Endothelial cell of umbilical vein (primary cell): Measurements from ENCODE around the gene PRKAR1B. TPM values are rescaled to one million over a fixed set of nuclear protein-coding genes. Genes with fewer than 3 reads are reported as not detected.

Source experiments
- BruUV-seq: library from RNA; stranded (reverse); fragments of 400-500 nt; replicated peaks from 2 replicates; lab custom pipeline; 2021; lab: Mats Ljungman, UMichigan
- CTCF ChIA-PET: fragments of 300-600, 350-600 bp; sonication (Branson Sonifier 250); formaldehyde crosslinking; loops from one replicate; lab custom pipeline; 2021; ENCODE audit warnings: antibody characterized with exemption, inconsistent platforms; lab: Charles Lee
- POLR2A ChIA-PET: fragments of 300-600, 350-600 bp; sonication (Branson Sonifier 250); formaldehyde crosslinking; loops from one replicate; lab custom pipeline; 2021; ENCODE audit warnings: antibody characterized with exemption, inconsistent platforms; lab: Charles Lee
- DNase-seq: peaks from one replicate; pipeline ENCODE4 v3.0.0-alpha.2; 2011; ENCODE audit warnings: low read depth, low spot score
- FAIRE-seq: peaks from 2 replicates; lab custom pipeline; 2011; peaks lifted over from hg19 to GRCh38; lab: Jason Lieb, UNC
- H2AFZ ChIP-seq: 2 replicates; pipeline ENCODE4 v1.6.0; 2012; ENCODE audit warnings: low read depth, low read length, control low read depth, inconsistent platforms
- H3K27ac ChIP-seq: 2 replicates; pipeline ENCODE4 v1.5.1; 2011; ENCODE audit warnings: low read depth, mild to moderate bottlenecking, control low read depth, low read length, moderate library complexity; ENCODE audit not compliant: insufficient read depth
- H3K27me3 ChIP-seq, 2 experiments: 2 replicates each; pipeline versions ENCODE4 v1.6.0 to v1.6.1; 2011; ENCODE audit warnings: low read length in 2 of 2, mixed read lengths in 1 of 2; ENCODE audit not compliant: control insufficient read depth in 2 of 2, insufficient read depth in 2 of 2
- H3K36me3 ChIP-seq, 2 experiments: 2 replicates in 1 of 2; 3 replicates in 1 of 2; pipeline ENCODE4 v1.5.1; 2011; ENCODE audit warnings: low read length in 2 of 2, mild to moderate bottlenecking in 1 of 2, moderate library complexity in 1 of 2; ENCODE audit not compliant: control insufficient read depth in 2 of 2, insufficient read depth in 2 of 2; ENCODE audit errors: extremely low read depth in 1 of 2
- H3K4me1 ChIP-seq: 3 replicates; pipeline ENCODE4 v1.5.1; 2011; ENCODE audit warnings: mild to moderate bottlenecking, low read length; ENCODE audit not compliant: control insufficient read depth, insufficient read depth; ENCODE audit errors: extremely low read depth
- H3K4me2 ChIP-seq: 2 replicates; pipeline ENCODE4 v1.6.1; 2011; ENCODE audit warnings: low read length, control low read depth, mixed read lengths; ENCODE audit not compliant: insufficient read depth
- H3K4me3 ChIP-seq, 3 experiments: fragments of 200-600 bp in 1 of 3; sonication (generic), shearing (Covaris generic) in 1 of 3; replicated peaks in 1 of 3; 2 replicates each; pipeline ENCODE4 v1.5.1; 2011 to 2016; ENCODE audit warnings: control low read depth in 3 of 3, low read length in 3 of 3, mild to moderate bottlenecking in 2 of 3, inconsistent platforms in 1 of 3, low read depth in 1 of 3, moderate library complexity in 1 of 3; ENCODE audit not compliant: insufficient read depth in 1 of 3
- H3K79me2 ChIP-seq: 2 replicates; pipeline ENCODE4 v1.6.0; 2012; ENCODE audit warnings: low read length, inconsistent platforms; ENCODE audit not compliant: control insufficient read depth, insufficient read depth
- H3K9ac ChIP-seq: replicated peaks from 2 replicates; pipeline ENCODE3; 2011; ENCODE audit warnings: low read length, control low read depth; ENCODE audit not compliant: insufficient read depth; ENCODE audit errors: extremely low read depth
- H3K9me1 ChIP-seq: replicated peaks from 3 replicates; pipeline ENCODE4 v1.6.0; 2011; ENCODE audit warnings: mild to moderate bottlenecking, low read length; ENCODE audit not compliant: control insufficient read depth, insufficient read depth; ENCODE audit errors: extremely low read depth
- H3K9me3 ChIP-seq: replicated peaks from 2 replicates; pipeline ENCODE4 v1.5.1; 2012; ENCODE audit warnings: low read length, inconsistent platforms; ENCODE audit not compliant: control insufficient read depth, insufficient read depth
- H4K20me1 ChIP-seq: replicated peaks from 2 replicates; pipeline ENCODE3; 2011; ENCODE audit warnings: mild to moderate bottlenecking, low read length; ENCODE audit not compliant: control insufficient read depth, insufficient read depth; ENCODE audit errors: extremely low read depth
- CTCF ChIP-seq, 2 donors: IDR thresholded peaks; 1 replicate in 1 of 2; 2 replicates in 1 of 2; pipeline ENCODE4 v1.5.1; 2011; ENCODE audit warnings: low read length in 2 of 2, mild to moderate bottlenecking in 2 of 2, moderate library complexity in 2 of 2, control low read depth in 1 of 2, inconsistent platforms in 1 of 2, low read depth in 1 of 2; ENCODE audit not compliant: insufficient read depth in 1 of 2; ENCODE audit errors: extremely low read depth in 1 of 2
- EZH2 ChIP-seq: IDR thresholded peaks from 2 replicates; pipeline ENCODE4 v1.6.1; 2012; ENCODE audit warnings: borderline replicate concordance, low read depth, mild to moderate bottlenecking, moderate library complexity, low read length, inconsistent platforms; ENCODE audit not compliant: severe bottlenecking
- FOS ChIP-seq: IDR thresholded peaks from 2 replicates; pipeline ENCODE4 v1.6.1; 2011; ENCODE audit warnings: mild to moderate bottlenecking, low read length, moderate library complexity, borderline replicate concordance; ENCODE audit not compliant: insufficient read depth
- GATA2 ChIP-seq: IDR thresholded peaks from 2 replicates; pipeline ENCODE4 v1.7.0; 2011; ENCODE audit warnings: low read depth, mild to moderate bottlenecking, moderate library complexity, mixed read lengths, low read length; ENCODE audit not compliant: insufficient read length, insufficient read depth
- JUN ChIP-seq: IDR thresholded peaks from 2 replicates; pipeline ENCODE4 v1.6.1; 2011; ENCODE audit warnings: borderline replicate concordance, low read depth; ENCODE audit not compliant: insufficient read length, insufficient read depth
- MAX ChIP-seq: IDR thresholded peaks from 2 replicates; pipeline ENCODE4 v1.6.1; 2011; ENCODE audit not compliant: insufficient read depth, insufficient read length
- MYC ChIP-seq: IDR thresholded peaks from one replicate; pipeline ENCODE4 v1.6.1; 2011; ENCODE audit warnings: mild to moderate bottlenecking, low read depth, low read length
- POLR2A ChIP-seq: IDR thresholded peaks from 2 replicates; pipeline ENCODE4 v1.6.1; 2012; ENCODE audit warnings: low read depth, mild to moderate bottlenecking, control low read depth, low read length
- POLR2AphosphoS5 ChIP-seq: IDR thresholded peaks from 2 replicates; pipeline ENCODE4 v1.6.1; 2012; ENCODE audit warnings: low read depth, mild to moderate bottlenecking, control low read depth, low read length, moderate library complexity; ENCODE audit not compliant: insufficient read depth
- dilution Hi-C: fragments of 300-500 bp; cut with MboI; formaldehyde crosslinking; loops from one replicate; pipeline ENCODE4 v1.15.0; 2019; ENCODE audit warnings: low sequenced_read_pairs; ENCODE audit not compliant: extremely low pct_ligation_motif_present
- intact Hi-C: fragments of 100-400 bp; cut with micrococcal nuclease; formaldehyde crosslinking; loops from one replicate; pipeline ENCODE4 v1.10.0; 2022
- polyA plus RNA-seq, 4 experiments: library from polyadenylated mRNA; depleted of rRNA in 3 of 4; stranded (reverse) in 3 of 4; unstranded in 1 of 4; fragments of >200 nt; gene quantifications; 2 replicates each; pipeline versions ENCODE4 v1.2.1 to v1.2.3, GENCODE V29; 2011 to 2012; ENCODE audit warnings: missing spikeins in 1 of 4
- total RNA-seq: library from RNA; stranded (reverse); gene quantifications from 2 replicates; pipeline ENCODE4 v1.2.3, GENCODE V29; 2021

Gene PRKAR1B
- total and polyA plus RNA-seq, 2 donors (not counting 3 experiments of a cell fraction or from before 2014, with no cell fraction given): 15.4 to 29.2 TPM

- TF ChIP-seq GATA2: no peak
- TF ChIP-seq JUN: no peak
- TF ChIP-seq POLR2A: no peak
- TF ChIP-seq EZH2: no peak
- TF ChIP-seq MYC: no peak
- BruUV-seq: no TSS peak
- POLR2A ChIA-PET: no interaction called here
- Histone ChIP-seq H3K9ac (no peak overlapping the region), H4K20me1 (no peaks in the 10 kb centered on the region), H3K27ac (no peak overlapping the region), H3K4me3 (no peak overlapping the region), H3K9me3 (peaks cover 4% of the 10 kb centered on the region), H3K4me2 (no peak overlapping the region), H3K27me3 (no peaks in the 10 kb centered on the region), H3K4me1 (peaks cover 3% of the 10 kb centered on the region), H2AFZ (no peak overlapping the region), H3K36me3 (no peaks in the 10 kb centered on the region), H3K9me1 (no peaks in the 10 kb centered on the region), H3K79me2 (no peaks in the 10 kb centered on the region)
- dilution Hi-C loops (no loop called here), intact Hi-C loops (no loop called here)
- no peak for DNase-seq
- no peak for FAIRE-seq
- CTCF ChIA-PET: no interaction called here
Observed at GRCh38 chr7:625376-625971, 101.6 kb downstream of the PRKAR1B start.

GRCh38 chr7:623464-623863 lies 103.6 kb downstream of the PRKAR1B start:
- H3K36me3 ChIP-seq: no peaks in the 10 kb centered on the region
- TF ChIP-seq POLR2A: no peak
- no peak for TF ChIP-seq EZH2
- TF ChIP-seq FOS: no peak
- no peak for TF ChIP-seq JUN
- no peak for TF ChIP-seq POLR2AphosphoS5
- TF ChIP-seq GATA2: no peak
- TF ChIP-seq CTCF (IDR thresholded peaks at IDR 0.05; ENCODE audit: extremely low read depth in 1 of 2, insufficient read depth in 1 of 2, low read depth in 1 of 2, low read length in 2 of 2): no peak
- TF ChIP-seq MYC: no peak
- TF ChIP-seq MAX: no peak
- no peak overlapping the region for H3K9ac ChIP-seq
- DNase-seq: no peak
- BruUV-seq: no TSS peak
- no peak overlapping the region for H3K4me3 ChIP-seq
- ChIA-PET CTCF (no interaction called here), POLR2A (no interaction called here)
- dilution Hi-C loops (no loop called here), intact Hi-C loops (no loop called here)
- H3K79me2 ChIP-seq: no peaks in the 10 kb centered on the region
- no peak overlapping the region for H3K27ac ChIP-seq
- peaks cover 11% of the 10 kb centered on the region for H3K4me1 ChIP-seq
- no peaks in the 10 kb centered on the region for H4K20me1 ChIP-seq
- no peak for FAIRE-seq
- peaks cover 4% of the 10 kb centered on the region for H3K9me3 ChIP-seq
- H3K4me2 ChIP-seq: no peak overlapping the region
- no peaks in the 10 kb centered on the region for H3K9me1 ChIP-seq
- no peak overlapping the region for H2AFZ ChIP-seq
- H3K27me3 ChIP-seq: no peaks in the 10 kb centered on the region
